Measurements from ENCODE around the gene CHRNA9.

DNA sequence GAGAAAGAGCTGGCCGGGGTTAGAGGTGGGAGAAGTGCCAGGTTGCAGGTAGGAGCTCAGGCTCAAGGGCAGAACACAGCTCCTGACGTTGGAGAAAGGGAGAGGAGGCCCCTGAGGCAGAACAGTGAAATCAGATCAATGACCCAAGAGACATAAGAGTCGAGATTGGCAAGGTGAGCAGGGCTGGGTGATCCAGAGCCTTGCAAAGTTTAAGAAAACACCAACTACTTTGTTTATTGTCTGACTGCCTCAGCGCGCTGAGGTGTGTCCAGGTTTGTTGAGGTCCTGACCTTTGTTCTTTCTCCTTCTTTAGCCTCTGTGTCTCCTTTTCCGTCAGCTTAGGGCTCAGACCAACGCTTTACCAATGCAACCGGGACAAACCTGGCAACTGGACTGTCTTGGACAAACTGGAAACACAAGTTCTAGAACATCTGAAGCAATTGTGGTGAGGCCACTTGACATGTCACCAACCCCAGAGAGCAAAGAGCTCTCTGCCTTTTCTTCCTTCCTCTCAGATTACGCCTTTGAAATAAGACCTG, 28.3 kb downstream of the CHRNA9 start:
- TF ChIP-seq, protein P1, sequence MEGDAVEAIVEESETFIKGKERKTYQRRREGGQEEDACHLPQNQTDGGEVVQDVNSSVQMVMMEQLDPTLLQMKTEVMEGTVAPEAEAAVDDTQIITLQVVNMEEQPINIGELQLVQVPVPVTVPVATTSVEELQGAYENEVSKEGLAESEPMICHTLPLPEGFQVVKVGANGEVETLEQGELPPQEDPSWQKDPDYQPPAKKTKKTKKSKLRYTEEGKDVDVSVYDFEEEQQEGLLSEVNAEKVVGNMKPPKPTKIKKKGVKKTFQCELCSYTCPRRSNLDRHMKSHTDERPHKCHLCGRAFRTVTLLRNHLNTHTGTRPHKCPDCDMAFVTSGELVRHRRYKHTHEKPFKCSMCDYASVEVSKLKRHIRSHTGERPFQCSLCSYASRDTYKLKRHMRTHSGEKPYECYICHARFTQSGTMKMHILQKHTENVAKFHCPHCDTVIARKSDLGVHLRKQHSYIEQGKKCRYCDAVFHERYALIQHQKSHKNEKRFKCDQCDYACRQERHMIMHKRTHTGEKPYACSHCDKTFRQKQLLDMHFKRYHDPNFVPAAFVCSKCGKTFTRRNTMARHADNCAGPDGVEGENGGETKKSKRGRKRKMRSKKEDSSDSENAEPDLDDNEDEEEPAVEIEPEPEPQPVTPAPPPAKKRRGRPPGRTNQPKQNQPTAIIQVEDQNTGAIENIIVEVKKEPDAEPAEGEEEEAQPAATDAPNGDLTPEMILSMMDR (IDR thresholded peaks at IDR 0.05; ENCODE audit: insufficient read depth, low read depth, low read length), result no peak
- no peak for TF ChIP-seq EZH2 (IDR thresholded peaks at IDR 0.05; ENCODE audit: insufficient read depth, low read length)

Measured in astrocyte (in vitro differentiated cells and primary cell).